ENCODE measurements around the gene WDR36.

The WDR36 gene

DNA sequence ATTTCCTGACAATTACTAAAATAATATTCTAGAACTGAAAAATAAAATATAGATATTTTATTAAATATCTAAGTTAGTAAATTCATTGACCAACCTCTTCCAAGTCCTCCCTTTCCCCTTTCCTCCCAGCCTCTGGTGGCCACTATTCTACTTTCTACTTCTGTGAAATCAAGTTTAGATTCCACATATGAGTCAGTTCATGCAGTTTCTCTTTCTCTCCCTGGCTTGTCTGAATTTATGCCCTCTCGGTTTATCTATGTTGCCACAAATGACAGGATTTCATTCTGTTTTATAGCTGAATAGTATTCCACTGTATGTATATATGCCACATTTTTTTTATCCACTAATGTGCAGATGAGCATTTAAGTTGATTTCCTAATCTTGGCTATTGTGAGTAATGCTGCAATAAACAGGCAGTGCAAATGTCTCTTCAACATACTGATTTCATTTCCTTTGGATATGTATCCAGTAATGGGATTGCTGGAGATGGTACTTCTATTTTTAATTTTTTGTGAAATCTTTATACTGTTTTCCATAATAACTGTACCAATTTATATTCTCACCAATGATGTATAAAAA, 52.3 kb downstream of the WDR36 start:
- TF ChIP-seq, protein P1, sequence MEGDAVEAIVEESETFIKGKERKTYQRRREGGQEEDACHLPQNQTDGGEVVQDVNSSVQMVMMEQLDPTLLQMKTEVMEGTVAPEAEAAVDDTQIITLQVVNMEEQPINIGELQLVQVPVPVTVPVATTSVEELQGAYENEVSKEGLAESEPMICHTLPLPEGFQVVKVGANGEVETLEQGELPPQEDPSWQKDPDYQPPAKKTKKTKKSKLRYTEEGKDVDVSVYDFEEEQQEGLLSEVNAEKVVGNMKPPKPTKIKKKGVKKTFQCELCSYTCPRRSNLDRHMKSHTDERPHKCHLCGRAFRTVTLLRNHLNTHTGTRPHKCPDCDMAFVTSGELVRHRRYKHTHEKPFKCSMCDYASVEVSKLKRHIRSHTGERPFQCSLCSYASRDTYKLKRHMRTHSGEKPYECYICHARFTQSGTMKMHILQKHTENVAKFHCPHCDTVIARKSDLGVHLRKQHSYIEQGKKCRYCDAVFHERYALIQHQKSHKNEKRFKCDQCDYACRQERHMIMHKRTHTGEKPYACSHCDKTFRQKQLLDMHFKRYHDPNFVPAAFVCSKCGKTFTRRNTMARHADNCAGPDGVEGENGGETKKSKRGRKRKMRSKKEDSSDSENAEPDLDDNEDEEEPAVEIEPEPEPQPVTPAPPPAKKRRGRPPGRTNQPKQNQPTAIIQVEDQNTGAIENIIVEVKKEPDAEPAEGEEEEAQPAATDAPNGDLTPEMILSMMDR (IDR thresholded peaks at IDR 0.05): no peak
- no peak for DNase-seq (ENCODE audit: low spot score)
- H3K27ac ChIP-seq: no peak overlapping the region
- H3K4me3 ChIP-seq: no peak overlapping the region

DNA sequence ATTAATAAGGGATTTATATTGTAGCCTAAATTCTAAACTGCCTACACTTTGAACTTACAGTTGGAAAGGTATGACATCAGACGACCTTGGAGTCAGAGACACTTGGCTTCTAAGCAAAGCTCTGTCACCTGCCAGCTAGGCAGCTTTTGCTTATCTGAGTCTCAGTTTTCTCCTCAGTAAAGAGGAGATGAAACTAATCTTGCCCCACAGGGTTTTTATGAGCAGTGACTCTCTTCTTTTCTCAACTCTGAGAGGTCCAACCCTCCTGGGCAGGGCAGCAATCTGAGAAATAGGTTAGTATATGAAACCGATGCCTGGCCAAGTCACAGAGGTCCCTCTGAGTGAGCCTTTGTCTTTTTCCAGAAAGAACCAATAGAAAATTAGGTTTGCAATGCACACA, 53.9 kb downstream of the WDR36 start:
- TF ChIP-seq, protein P1 (IDR thresholded peaks at IDR 0.05): no peak
- Histone ChIP-seq H3K27ac (no peak overlapping the region), H3K4me3 (no peak overlapping the region)
- no peak for DNase-seq (ENCODE audit: low spot score)

DNA sequence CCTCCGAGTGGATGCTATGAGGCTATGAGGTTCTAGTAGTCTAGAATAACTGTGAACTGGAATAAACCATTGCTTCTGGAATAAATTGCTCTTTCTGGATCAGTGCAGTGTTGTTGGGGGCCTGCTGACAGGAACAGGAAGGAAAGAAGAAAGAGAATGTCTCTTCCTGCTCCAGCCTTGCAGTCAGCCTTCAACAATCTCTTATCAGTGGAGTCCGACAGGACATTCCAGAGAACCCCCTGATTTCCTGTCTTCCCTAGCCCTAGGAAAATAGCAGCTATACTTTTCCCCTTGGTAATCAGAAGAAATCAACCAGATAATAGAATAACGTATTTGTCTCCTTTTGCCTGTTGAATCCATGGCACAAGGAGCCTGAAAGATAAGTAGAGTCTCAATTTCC, 55.4 kb downstream of the WDR36 start:
- TF ChIP-seq, protein P1 (IDR thresholded peaks at IDR 0.05): no peak
- no peak overlapping the region for H3K4me3 ChIP-seq
- DNase-seq (ENCODE audit: low spot score): no peak

DNA sequence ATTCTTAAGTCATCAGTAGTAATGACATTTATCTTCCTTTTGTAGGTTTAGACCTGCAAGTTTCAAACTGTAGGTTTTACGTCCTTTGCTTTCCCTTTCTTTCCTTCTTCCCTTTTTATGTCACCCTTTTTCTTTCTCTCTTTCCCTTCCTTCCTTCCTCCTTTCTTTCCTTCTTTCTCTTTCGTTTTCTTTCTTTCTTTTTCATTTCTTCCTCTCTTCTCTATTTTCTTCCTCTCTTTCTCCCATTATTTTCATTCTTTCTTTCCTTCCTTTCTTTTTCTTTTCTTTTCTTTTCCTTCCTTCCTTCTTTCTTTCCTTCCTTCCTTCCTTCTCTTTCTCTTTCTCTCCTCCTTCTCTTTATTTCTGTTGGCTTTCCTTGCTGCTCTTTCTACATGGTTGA, 59.9 kb downstream of the WDR36 start:
- TF ChIP-seq, protein P1 (IDR thresholded peaks at IDR 0.05): no peak
- no peak overlapping the region for H3K27ac ChIP-seq
- no peak overlapping the region for H3K4me3 ChIP-seq
- DNase-seq (ENCODE audit: low spot score): no peak

More for the DNA sequence above, 55.4 kb downstream of the WDR36 start:
- H3K27ac ChIP-seq: no peak overlapping the region

DNA sequence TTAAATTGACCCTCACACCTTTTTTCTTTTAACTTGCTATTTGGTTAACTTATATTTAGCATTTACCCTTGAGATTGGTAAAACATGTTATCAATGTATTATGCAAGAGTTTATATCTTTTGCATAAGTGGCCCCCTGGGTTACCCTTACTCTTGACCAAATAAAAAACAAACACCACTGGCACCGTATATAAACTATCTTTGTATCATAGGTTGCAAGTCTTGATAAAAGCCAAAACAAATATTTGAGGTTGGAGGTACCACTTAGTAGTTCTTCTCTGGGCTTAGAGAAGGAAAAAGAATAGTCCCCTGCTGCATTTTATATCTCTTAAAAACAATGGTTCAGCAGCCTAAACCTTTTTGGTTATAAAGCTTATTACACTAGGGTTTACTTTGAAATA, 61.3 kb downstream of the WDR36 start:
- no peak overlapping the region for H3K4me3 ChIP-seq
- no peak overlapping the region for H3K27ac ChIP-seq
- DNase-seq (ENCODE audit: low spot score): no peak
- TF ChIP-seq, protein P1 (IDR thresholded peaks at IDR 0.05): no peak

DNA sequence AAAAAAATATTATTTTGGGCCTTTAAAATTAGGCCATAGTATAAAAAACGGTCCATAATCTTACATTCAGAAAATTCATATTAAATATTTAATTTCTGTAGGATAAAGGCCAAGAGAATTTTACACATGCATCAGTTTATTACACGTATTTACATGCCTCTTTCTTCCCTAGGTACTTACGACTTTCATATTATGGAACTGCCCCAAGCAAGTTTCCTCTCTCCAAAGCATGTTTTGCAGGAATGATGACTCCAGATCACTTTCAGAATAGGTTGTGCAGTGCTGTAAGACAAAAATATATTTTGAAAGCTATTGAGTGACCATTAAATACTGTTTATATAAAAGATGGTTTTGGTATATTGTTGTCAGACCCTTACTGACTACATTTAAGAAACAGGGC, 61.8 kb downstream of the WDR36 start:
- H3K27ac ChIP-seq: no peak overlapping the region

More for the DNA sequence above, 61.8 kb downstream of the WDR36 start:
- TF ChIP-seq, protein P1 (IDR thresholded peaks at IDR 0.05): no peak
- no peak for DNase-seq (ENCODE audit: low spot score)
- H3K4me3 ChIP-seq: no peak overlapping the region
